ENCODE data around the gene SLITRK5. TPM values are rescaled to one million over a fixed set of nuclear protein-coding genes. Genes with fewer than 3 reads are reported as not detected.

The SLITRK5 gene
- total RNA-seq, 4 donors from 2014 or later, result 0.14 to 0.40 (median 0.16) TPM; not detected in 1

- TF ChIP-seq EP300 (IDR thresholded peaks at IDR 0.05; ENCODE audit: low read depth) (no peak), POLR2A (IDR thresholded peaks at IDR 0.05) (no peak), POLR2AphosphoS5 (IDR thresholded peaks at IDR 0.05) (no peak), CTCF (IDR thresholded peaks at IDR 0.05) (no peak)
- H3K4me3 ChIP-seq, result no peak overlapping the region
- no peak for DNase-seq
- H3K9me3 ChIP-seq, result no peaks in the 10 kb centered on the region
- no peak overlapping the region for H3K27ac ChIP-seq
- H3K27me3 ChIP-seq, result peaks cover 75% of the 10 kb centered on the region
- 76 to 81% methylated on average over 11 to 33 of the region's 33 CpGs for WGBS, 2 donors (ENCODE audit: low coverage in 1 of 2)
- H3K36me3 ChIP-seq, result no peaks in the 10 kb centered on the region
- intact Hi-C loops (cut with DNase I; ENCODE audit: low total_unique reads) (no loop called here), in situ Hi-C loops (cut with MboI; ENCODE audit: low pct_ligation_motif_present in 1 of 4, low pct_unique_long_range_greater_than_20kb in 1 of 4, low sequenced_read_pairs in 3 of 4) (no loop called here)
- H3K4me1 ChIP-seq, result peaks cover 9 to 37% (median 30%) of the 10 kb centered on the region in 4 donors
These were observed 5.3 kb downstream of the SLITRK5 start for GRCh38 chr13:87676254-87677042.

- DNase-seq, result no peak
- in situ Hi-C loops (cut with MboI; ENCODE audit: low pct_ligation_motif_present in 1 of 4, low pct_unique_long_range_greater_than_20kb in 1 of 4, low sequenced_read_pairs in 3 of 4) (no loop called here), intact Hi-C loops (cut with DNase I; ENCODE audit: low total_unique reads) (no loop called here)
- TF ChIP-seq POLR2AphosphoS5 (IDR thresholded peaks at IDR 0.05) (no peak), POLR2A (IDR thresholded peaks at IDR 0.05) (no peak), CTCF (IDR thresholded peaks at IDR 0.05) (no peak), EP300 (IDR thresholded peaks at IDR 0.05; ENCODE audit: low read depth) (no peak)
- H3K27ac ChIP-seq, result no peak overlapping the region
- 58% methylated on average over 29 of the region's 29 CpGs; no CpG with 5 or more reads in 1 of the 2 donors for WGBS, 2 donors (ENCODE audit: low coverage in 1 of 2)
- peaks cover 69% of the 10 kb centered on the region for H3K27me3 ChIP-seq
- H3K4me3 ChIP-seq, result peak overlapping the region in 2 of 4 donors; percentile 31 to 48
- H3K4me1 ChIP-seq, result peaks cover 9 to 30% (median 24%) of the 10 kb centered on the region in 4 donors
- H3K9me3 ChIP-seq, result no peaks in the 10 kb centered on the region
- no peaks in the 10 kb centered on the region for H3K36me3 ChIP-seq
These were observed 5.9 kb downstream of the SLITRK5 start for GRCh38 chr13:87677043-87677495.

- Histone ChIP-seq H3K27me3 (peaks cover 63% of the 10 kb centered on the region), H3K9me3 (no peaks in the 10 kb centered on the region), H3K36me3 (no peaks in the 10 kb centered on the region), H3K4me3 (peak overlapping the region; percentile 20 to 48 (median 26)), H3K4me1 (peaks cover 6 to 24% (median 18%) of the 10 kb centered on the region in 4 donors), H3K27ac (no peak overlapping the region)
- no peak for TF ChIP-seq POLR2A (IDR thresholded peaks at IDR 0.05)
- no peak for TF ChIP-seq POLR2AphosphoS5 (IDR thresholded peaks at IDR 0.05)
- no peak for TF ChIP-seq CTCF (IDR thresholded peaks at IDR 0.05)
- TF ChIP-seq EP300 (IDR thresholded peaks at IDR 0.05; ENCODE audit: low read depth), result no peak
- intact Hi-C loops (cut with DNase I; ENCODE audit: low total_unique reads), result no loop called here
- in situ Hi-C loops (cut with MboI; ENCODE audit: low pct_ligation_motif_present in 1 of 4, low pct_unique_long_range_greater_than_20kb in 1 of 4, low sequenced_read_pairs in 3 of 4), result no loop called here
- WGBS, 2 donors (ENCODE audit: low coverage in 1 of 2), result 5 to 11% methylated on average over 11 to 60 of the region's 60 CpGs
- DNase-seq, result peak; percentile 14
These were observed 6.6 kb downstream of the SLITRK5 start for GRCh38 chr13:87677496-87678371.

GRCh38 chr13:87678372-87678752 is 7.2 kb downstream of the SLITRK5 start:
- peak overlapping the region in 3 of 4 donors; percentile 20 to 48 (median 31) for H3K4me3 ChIP-seq
- WGBS, 2 donors (ENCODE audit: low coverage in 1 of 2), result 0 to 17% methylated on average over 1 to 8 of the region's 8 CpGs

More at GRCh38 chr13:87678372-87678752, 7.2 kb downstream of the SLITRK5 start:
- H3K9me3 ChIP-seq, result no peaks in the 10 kb centered on the region
- DNase-seq, result no peak
- intact Hi-C loops (cut with DNase I; ENCODE audit: low total_unique reads) (no loop called here), in situ Hi-C loops (cut with MboI; ENCODE audit: low pct_ligation_motif_present in 1 of 4, low pct_unique_long_range_greater_than_20kb in 1 of 4, low sequenced_read_pairs in 3 of 4) (no loop called here)
- peaks cover 57% of the 10 kb centered on the region for H3K27me3 ChIP-seq
- no peaks in the 10 kb centered on the region for H3K36me3 ChIP-seq
- peaks cover 6 to 17% (median 15%) of the 10 kb centered on the region in 4 donors for H3K4me1 ChIP-seq
- TF ChIP-seq EP300 (IDR thresholded peaks at IDR 0.05; ENCODE audit: low read depth) (no peak), CTCF (IDR thresholded peaks at IDR 0.05) (no peak), POLR2A (IDR thresholded peaks at IDR 0.05) (no peak), POLR2AphosphoS5 (IDR thresholded peaks at IDR 0.05) (no peak)
- H3K27ac ChIP-seq, result no peak overlapping the region

Data from transverse colon (tissue), 4 donors.